SU-DHL-6 (cell line): ENCODE results near the gene TTLL11.

Source experiments
- H2AFZ ChIP-seq: fragments of 200-600 bp; sonication (generic); 2 replicates; pipeline ENCODE4 v1.6.1; 2014; ENCODE audit warnings: low read depth, mild to moderate bottlenecking, moderate library complexity, mixed read lengths, antibody characterized with exemption, low read length; ENCODE audit not compliant: severe bottlenecking
- H3F3A ChIP-seq: fragments of 200-600 bp; shearing (Covaris generic); 2 replicates; pipeline ENCODE4 v1.6.0; 2016; ENCODE audit warnings: antibody characterized with exemption, mild to moderate bottlenecking; ENCODE audit not compliant: insufficient read depth
- H3K27ac ChIP-seq: fragments of 200-600 bp; sonication (generic); 2 replicates; pipeline ENCODE4 v1.5.1; 2016; ENCODE audit warnings: low read depth, mild to moderate bottlenecking, low read length, moderate library complexity, mixed read lengths
- H3K27me3 ChIP-seq: fragments of 200-600 bp; sonication (generic), shearing (Covaris generic); 2 replicates; pipeline ENCODE4 v1.6.0; 2014; ENCODE audit warnings: mild to moderate bottlenecking, low read length
- H3K36me3 ChIP-seq: fragments of 200-600 bp; sonication (generic); 2 replicates; pipeline ENCODE4 v1.6.1; 2014; ENCODE audit warnings: mild to moderate bottlenecking, low read length, mixed read lengths
- H3K4me2 ChIP-seq: fragments of 300-600, 200-600 bp; shearing (Covaris generic), sonication (generic); 2 replicates; pipeline ENCODE4 v1.6.0; 2014; ENCODE audit warnings: low read length, low read depth, mild to moderate bottlenecking; ENCODE audit not compliant: poor library complexity, severe bottlenecking
- H3K4me3 ChIP-seq: fragments of 200-600 bp; sonication (generic); 2 replicates; pipeline ENCODE4 v1.5.1; 2014; ENCODE audit warnings: antibody characterized with exemption, low read length, mild to moderate bottlenecking, mixed read lengths; ENCODE audit not compliant: insufficient read depth, poor library complexity, severe bottlenecking
- H3K79me2 ChIP-seq: fragments of 200-600 bp; sonication (generic); 2 replicates; pipeline ENCODE4 v1.6.1; 2014; ENCODE audit warnings: mild to moderate bottlenecking, low read length, moderate library complexity; ENCODE audit not compliant: insufficient read depth
- H3K9ac ChIP-seq: fragments of 200-600 bp; sonication (generic); 2 replicates; pipeline ENCODE4 v1.7.0; 2014; ENCODE audit warnings: mild to moderate bottlenecking, low read length
- H3K9me2 ChIP-seq: fragments of 200-600 bp; sonication (generic); replicated peaks from 2 replicates; pipeline ENCODE4 v1.6.1; 2014; ENCODE audit warnings: low read length; ENCODE audit not compliant: insufficient read depth
- H3K9me3 ChIP-seq: fragments of 200-600 bp; sonication (generic); 2 replicates; pipeline ENCODE4 v1.6.1; 2014; ENCODE audit warnings: low read length, mixed read lengths; ENCODE audit not compliant: insufficient read depth
- H4K20me1 ChIP-seq: fragments of 200-600 bp; sonication (generic); 2 replicates; pipeline ENCODE4 v1.6.1; 2014; ENCODE audit warnings: low read depth, mild to moderate bottlenecking, antibody characterized with exemption, low read length, moderate library complexity, mixed read lengths
- CTCF ChIP-seq: fragments of 200-600 bp; sonication (generic); IDR thresholded peaks from one replicate; pipeline ENCODE4 v1.5.1; 2017; ENCODE audit warnings: antibody characterized with exemption, mild to moderate bottlenecking, low read length, moderate library complexity; ENCODE audit not compliant: insufficient read depth, poor library complexity, severe bottlenecking
- EZH2phosphoT487 ChIP-seq: fragments of 200-600 bp; sonication (generic), shearing (Covaris generic); conservative IDR thresholded peaks from 2 replicates; pipeline ENCODE4 v1.6.1; 2018; ENCODE audit warnings: mild to moderate bottlenecking, antibody characterized with exemption, low read length, moderate library complexity, mixed read lengths

Gene TTLL11

GRCh38 chr9:122007837-122008236 lies 85.3 kb downstream of the TTLL11 start:
- no peaks in the 10 kb centered on the region for H3K27me3 ChIP-seq
- H3K9me3 ChIP-seq = no peaks in the 10 kb centered on the region
- H3K4me2 ChIP-seq = no peak overlapping the region
- H3K79me2 ChIP-seq = no peaks in the 10 kb centered on the region
- H3K9ac ChIP-seq = no peak overlapping the region
- no peak overlapping the region for H2AFZ ChIP-seq
- H3K36me3 ChIP-seq = no peaks in the 10 kb centered on the region
- no peaks in the 10 kb centered on the region for H4K20me1 ChIP-seq
- H3K9me2 ChIP-seq = no peaks in the 10 kb centered on the region
- no peak overlapping the region for H3K4me3 ChIP-seq
- H3F3A ChIP-seq = no peaks in the 10 kb centered on the region
- no peak for TF ChIP-seq CTCF
- TF ChIP-seq EZH2phosphoT487 = no peak
- H3K27ac ChIP-seq = no peak overlapping the region

- H3K9me3 ChIP-seq = no peaks in the 10 kb centered on the region
- no peak for TF ChIP-seq EZH2phosphoT487
- no peak for TF ChIP-seq CTCF
- H3K27ac ChIP-seq = no peak overlapping the region
Measured at GRCh38 chr9:122005597-122005996, 87.5 kb downstream of the TTLL11 start.

GRCh38 chr9:122004589-122004988 lies 88.5 kb downstream of the TTLL11 start:
- Histone ChIP-seq H4K20me1 (no peaks in the 10 kb centered on the region), H3K27ac (no peak overlapping the region), H3K36me3 (no peaks in the 10 kb centered on the region), H3K27me3 (no peaks in the 10 kb centered on the region), H3K79me2 (no peaks in the 10 kb centered on the region), H2AFZ (no peak overlapping the region), H3K9me3 (no peaks in the 10 kb centered on the region), H3F3A (no peaks in the 10 kb centered on the region), H3K9ac (no peak overlapping the region), H3K9me2 (no peaks in the 10 kb centered on the region), H3K4me2 (no peak overlapping the region), H3K4me3 (no peak overlapping the region)
- no peak for TF ChIP-seq CTCF
- no peak for TF ChIP-seq EZH2phosphoT487

More at GRCh38 chr9:122005597-122005996, 87.5 kb downstream of the TTLL11 start:
- no peaks in the 10 kb centered on the region for H3K79me2 ChIP-seq
- H3K4me3 ChIP-seq = no peak overlapping the region
- H3K9ac ChIP-seq = no peak overlapping the region
- H3K9me2 ChIP-seq = no peaks in the 10 kb centered on the region
- no peaks in the 10 kb centered on the region for H3F3A ChIP-seq
- no peaks in the 10 kb centered on the region for H3K36me3 ChIP-seq
- no peaks in the 10 kb centered on the region for H4K20me1 ChIP-seq
- H3K27me3 ChIP-seq = no peaks in the 10 kb centered on the region
- H3K4me2 ChIP-seq = no peak overlapping the region
- no peak overlapping the region for H2AFZ ChIP-seq
